ENCODE results near the gene NME4. TPM values are rescaled to one million over a fixed set of nuclear protein-coding genes. Genes with fewer than 3 reads are reported as not detected.

Gene NME4
- total and polyA plus RNA-seq, 2 donors (not counting 1 experiment from before 2014, with no cell fraction given), result 48.7 to 61.9 TPM

GRCh38 chr16:379961-380761 lies 16.8 kb upstream of the NME4 start:
- ATAC-seq (ENCODE audit: low read depth) (no peak), DNase-seq (no peak)
- 95% methylated on average over 18 of the region's 27 CpGs for whole genome bisulfite sequencing (ENCODE audit: insufficient coverage)
- POLR2A ChIA-PET, result interaction anchor here (0.7 to 2.8 kb wide), 2 partner anchors 19 to 21 kb away, joined by 3 to 14 read pairs; partner anchors contain the start of gene DECR2
- TF ChIP-seq, protein P1, sequence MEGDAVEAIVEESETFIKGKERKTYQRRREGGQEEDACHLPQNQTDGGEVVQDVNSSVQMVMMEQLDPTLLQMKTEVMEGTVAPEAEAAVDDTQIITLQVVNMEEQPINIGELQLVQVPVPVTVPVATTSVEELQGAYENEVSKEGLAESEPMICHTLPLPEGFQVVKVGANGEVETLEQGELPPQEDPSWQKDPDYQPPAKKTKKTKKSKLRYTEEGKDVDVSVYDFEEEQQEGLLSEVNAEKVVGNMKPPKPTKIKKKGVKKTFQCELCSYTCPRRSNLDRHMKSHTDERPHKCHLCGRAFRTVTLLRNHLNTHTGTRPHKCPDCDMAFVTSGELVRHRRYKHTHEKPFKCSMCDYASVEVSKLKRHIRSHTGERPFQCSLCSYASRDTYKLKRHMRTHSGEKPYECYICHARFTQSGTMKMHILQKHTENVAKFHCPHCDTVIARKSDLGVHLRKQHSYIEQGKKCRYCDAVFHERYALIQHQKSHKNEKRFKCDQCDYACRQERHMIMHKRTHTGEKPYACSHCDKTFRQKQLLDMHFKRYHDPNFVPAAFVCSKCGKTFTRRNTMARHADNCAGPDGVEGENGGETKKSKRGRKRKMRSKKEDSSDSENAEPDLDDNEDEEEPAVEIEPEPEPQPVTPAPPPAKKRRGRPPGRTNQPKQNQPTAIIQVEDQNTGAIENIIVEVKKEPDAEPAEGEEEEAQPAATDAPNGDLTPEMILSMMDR (IDR thresholded peaks at IDR 0.05), result no peak
- TF ChIP-seq EZH2 (IDR thresholded peaks at IDR 0.05; ENCODE audit: borderline replicate concordance, insufficient read depth, low read depth, low read length, poor library complexity, severe bottlenecking), result no peak
- Histone ChIP-seq H3K36me3 (replicated peaks in 1 of 2; ENCODE audit: control extremely low read depth in 1 of 2, control insufficient read depth in 1 of 2, extremely low read depth in 1 of 2, insufficient read depth in 2 of 2, low read length in 1 of 2) (peaks cover 0 to 11% of the 10 kb centered on the region in 2 experiments), H3K27me3 (replicated peaks in 1 of 4; ENCODE audit: control extremely low read depth in 1 of 4, control insufficient read depth in 3 of 4, insufficient read depth in 4 of 4, low read length in 3 of 4) (no peaks in the 10 kb centered on the region), H3K79me2 (ENCODE audit: control insufficient read depth, insufficient read depth, low read length) (peaks cover 32% of the 10 kb centered on the region), H3K4me2 (replicated peaks; ENCODE audit: low read depth, low read length, poor library complexity, severe bottlenecking) (peak overlapping the region; percentile 98), H3K9ac (ENCODE audit: low read length) (no peak overlapping the region), H3K4me3 (ENCODE audit: control extremely low read depth in 1 of 5, extremely low read depth in 1 of 5, insufficient read depth in 1 of 5, low read depth in 2 of 5, low read length in 4 of 5) (no peak overlapping the region), H3K4me1 (ENCODE audit: control insufficient read depth in 2 of 2, insufficient read depth in 2 of 2, low read length in 2 of 2) (peaks cover 21 to 33% of the 10 kb centered on the region in 2 donors), H2AFZ (ENCODE audit: insufficient read depth, low read depth, low read length, poor library complexity, severe bottlenecking) (no peak overlapping the region), H3K27ac (ENCODE audit: low read length in 2 of 2) (no peak overlapping the region), H3K9me3 (ENCODE audit: control extremely low read depth in 1 of 3, control insufficient read depth in 2 of 3, insufficient read depth in 1 of 3, low read length in 2 of 3) (no peaks in the 10 kb centered on the region), H4K20me1 (ENCODE audit: control insufficient read depth, insufficient read depth, low read length, poor library complexity, severe bottlenecking) (peaks cover 18% of the 10 kb centered on the region)
- Mint-ChIP-seq H3K27ac (peak overlapping the region; percentile 59), H3K27me3 (no peaks in the 10 kb centered on the region), H3K9me3 (ENCODE audit: insufficient read depth) (no peaks in the 10 kb centered on the region), H3K4me1 (peaks cover 19% of the 10 kb centered on the region), H3K4me3 (peak overlapping the region; percentile 72)
- intact Hi-C loops (cut with micrococcal nuclease), result loop anchor here (5.0 kb wide), 2 partner anchors 47 to 147 kb away; partner anchors contain the start of genes CAPN15 and RAB11FIP3
- CTCF ChIA-PET, result interaction anchor here (0.9 to 1.9 kb wide), 2 partner anchors 9 to 20 kb away, joined by 3 to 8 read pairs; partner anchors contain the start of gene MRPL28

DNA sequence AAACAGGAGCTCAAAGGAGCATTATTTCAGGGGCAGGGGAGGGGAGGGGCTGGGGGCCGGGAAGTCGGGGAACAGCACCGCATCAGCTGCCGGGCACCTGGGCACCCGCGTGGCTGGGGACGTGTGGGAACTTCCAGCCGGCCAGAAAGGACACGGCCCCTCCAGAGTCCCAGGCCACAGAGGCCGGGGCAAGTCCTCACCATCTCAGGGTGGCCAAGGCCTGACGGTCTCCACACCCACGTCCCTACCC lies 16.3 kb upstream of the NME4 start:
- H3K4me1 Mint-ChIP-seq, result peaks cover 19% of the 10 kb centered on the region
- Histone ChIP-seq H3K27me3 (replicated peaks in 1 of 4; ENCODE audit: control extremely low read depth in 1 of 4, control insufficient read depth in 3 of 4, insufficient read depth in 4 of 4, low read length in 3 of 4) (no peaks in the 10 kb centered on the region), H3K4me2 (replicated peaks; ENCODE audit: low read depth, low read length, poor library complexity, severe bottlenecking) (peak overlapping the region; percentile 98), H3K9ac (ENCODE audit: low read length) (peak overlapping the region; percentile 71), H3K9me3 (ENCODE audit: control extremely low read depth in 1 of 3, control insufficient read depth in 2 of 3, insufficient read depth in 1 of 3, low read length in 2 of 3) (no peaks in the 10 kb centered on the region), H3K36me3 (replicated peaks in 1 of 2; ENCODE audit: control extremely low read depth in 1 of 2, control insufficient read depth in 1 of 2, extremely low read depth in 1 of 2, insufficient read depth in 2 of 2, low read length in 1 of 2) (peaks cover 0 to 11% of the 10 kb centered on the region in 2 experiments), H3K27ac (ENCODE audit: low read length in 2 of 2) (no peak overlapping the region), H3K4me3 (ENCODE audit: control extremely low read depth in 1 of 5, extremely low read depth in 1 of 5, insufficient read depth in 1 of 5, low read depth in 2 of 5, low read length in 4 of 5) (peak overlapping the region in 4 of 5 experiments; percentile 57 to 75 (median 67)), H3K4me1 (ENCODE audit: control insufficient read depth in 2 of 2, insufficient read depth in 2 of 2, low read length in 2 of 2) (peaks cover 21 to 33% of the 10 kb centered on the region in 2 donors), H4K20me1 (ENCODE audit: control insufficient read depth, insufficient read depth, low read length, poor library complexity, severe bottlenecking) (peaks cover 18% of the 10 kb centered on the region), H3K79me2 (ENCODE audit: control insufficient read depth, insufficient read depth, low read length) (peaks cover 32% of the 10 kb centered on the region), H2AFZ (ENCODE audit: insufficient read depth, low read depth, low read length, poor library complexity, severe bottlenecking) (peak overlapping the region; percentile 72)
- ATAC-seq (ENCODE audit: low read depth) (no peak), DNase-seq (no peak)
- ChIA-PET CTCF (interaction anchor here (1.9 kb wide), 1 partner anchor 10 kb away, joined by 8 read pairs; the partner anchor contains the start of gene MRPL28), POLR2A (interaction anchor here (0.7 to 2.8 kb wide), 2 partner anchors 18 to 20 kb away, joined by 3 to 14 read pairs; partner anchors contain the start of gene DECR2)
- peak overlapping the region; percentile 70 for H3K27ac Mint-ChIP-seq
- TF ChIP-seq EZH2 (IDR thresholded peaks at IDR 0.05; ENCODE audit: borderline replicate concordance, insufficient read depth, low read depth, low read length, poor library complexity, severe bottlenecking), result no peak
- TF ChIP-seq, protein P1 (IDR thresholded peaks at IDR 0.05), result no peak
- intact Hi-C loops (cut with micrococcal nuclease), result loop anchor here (1.0 to 5.0 kb wide), 3 partner anchors 10 to 147 kb away; partner anchors contain the start of genes CAPN15, MRPL28 and RAB11FIP3
- WGBS (ENCODE audit: insufficient coverage), result 10% methylated on average over 12 of the region's 12 CpGs
- H3K27me3 Mint-ChIP-seq, result no peaks in the 10 kb centered on the region
- H3K4me3 Mint-ChIP-seq, result peak overlapping the region; percentile 77
- no peaks in the 10 kb centered on the region for H3K9me3 Mint-ChIP-seq (ENCODE audit: insufficient read depth)
